Osteocyte (in vitro differentiated cells): ENCODE measurements around the gene MED16. TPM values are rescaled to one million over a fixed set of nuclear protein-coding genes. Genes with fewer than 3 reads are reported as not detected.
A peak's percentile ranks its signal among the peaks of the same experiment; 100 is the strongest.

Experiments
- DNase-seq: peaks from one replicate; pipeline ENCODE4 v3.0.0; 2021; ENCODE audit warnings: mixed read lengths; ENCODE audit not compliant: unreplicated experiment; ENCODE audit errors: extremely low spot score
- H3K27ac Mint-ChIP-seq: one replicate; pipeline ENCODE4 v1.8.0; 2021; ENCODE audit warnings: mild to moderate bottlenecking, mixed read lengths; ENCODE audit not compliant: unreplicated experiment
- H3K27me3 Mint-ChIP-seq: one replicate; pipeline ENCODE4 v1.8.0; 2021; ENCODE audit warnings: mixed read lengths; ENCODE audit not compliant: unreplicated experiment
- H3K36me3 Mint-ChIP-seq: one replicate; pipeline ENCODE4 v1.8.0; 2021; ENCODE audit warnings: mixed read lengths; ENCODE audit not compliant: unreplicated experiment
- H3K4me1 Mint-ChIP-seq: one replicate; pipeline ENCODE4 v1.8.0; 2021; ENCODE audit warnings: mixed read lengths; ENCODE audit not compliant: unreplicated experiment
- H3K4me3 Mint-ChIP-seq: one replicate; pipeline ENCODE4 v1.8.0; 2021; ENCODE audit warnings: mild to moderate bottlenecking, moderate library complexity, mixed read lengths; ENCODE audit not compliant: unreplicated experiment
- H3K9me3 Mint-ChIP-seq: one replicate; pipeline ENCODE4 v1.8.0; 2021; ENCODE audit warnings: mixed read lengths; ENCODE audit not compliant: unreplicated experiment
- CTCF ChIP-seq: fragments of 200-600 bp; sonication (generic); IDR thresholded peaks from 2 replicates; pipeline ENCODE4 v1.5.0; 2021; ENCODE audit warnings: antibody characterized with exemption, mild to moderate bottlenecking, moderate library complexity
- total RNA-seq: library from RNA; stranded (reverse); gene quantifications from 2 replicates; pipeline ENCODE4 v1.2.1, GENCODE V29; 2021

MED16 gene
- total RNA-seq, 1 donor from 2014 or later, result 72.3 TPM

DNA sequence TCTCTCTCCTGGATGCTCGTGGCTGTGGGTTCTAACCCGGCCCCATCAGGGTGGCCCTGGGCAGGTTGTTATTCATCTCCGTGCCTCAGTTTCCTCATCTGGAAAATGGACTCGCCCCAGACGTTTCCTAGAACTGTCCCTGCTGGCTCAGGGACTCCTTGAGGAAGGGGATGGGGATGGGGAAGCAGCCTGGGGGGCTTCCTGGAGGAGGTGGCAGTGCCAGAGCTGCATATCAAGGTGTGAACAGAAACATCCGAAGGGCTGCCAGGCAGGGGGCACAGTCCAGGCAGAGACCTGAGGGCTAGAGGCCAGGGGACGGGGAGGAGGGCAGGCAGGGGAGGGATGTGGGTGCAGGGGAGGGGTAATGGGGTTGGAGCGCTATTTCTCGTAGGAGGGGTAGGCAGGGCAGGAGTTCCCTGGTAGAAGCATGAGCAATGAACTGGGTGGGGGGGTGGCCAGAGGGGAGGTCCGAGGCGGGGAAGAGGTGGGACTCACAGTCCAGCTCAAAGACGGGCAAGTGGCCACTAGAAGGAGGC is 44.5 kb downstream of the MED16 start:
- H3K36me3 Mint-ChIP-seq, result no peaks in the 10 kb centered on the region
- no peak overlapping the region for H3K27ac Mint-ChIP-seq
- no peaks in the 10 kb centered on the region for H3K9me3 Mint-ChIP-seq
- no peak for DNase-seq
- H3K27me3 Mint-ChIP-seq, result no peaks in the 10 kb centered on the region
- TF ChIP-seq CTCF, result no peak
- H3K4me1 Mint-ChIP-seq, result peaks cover 29% of the 10 kb centered on the region
- no peak overlapping the region for H3K4me3 Mint-ChIP-seq

DNA sequence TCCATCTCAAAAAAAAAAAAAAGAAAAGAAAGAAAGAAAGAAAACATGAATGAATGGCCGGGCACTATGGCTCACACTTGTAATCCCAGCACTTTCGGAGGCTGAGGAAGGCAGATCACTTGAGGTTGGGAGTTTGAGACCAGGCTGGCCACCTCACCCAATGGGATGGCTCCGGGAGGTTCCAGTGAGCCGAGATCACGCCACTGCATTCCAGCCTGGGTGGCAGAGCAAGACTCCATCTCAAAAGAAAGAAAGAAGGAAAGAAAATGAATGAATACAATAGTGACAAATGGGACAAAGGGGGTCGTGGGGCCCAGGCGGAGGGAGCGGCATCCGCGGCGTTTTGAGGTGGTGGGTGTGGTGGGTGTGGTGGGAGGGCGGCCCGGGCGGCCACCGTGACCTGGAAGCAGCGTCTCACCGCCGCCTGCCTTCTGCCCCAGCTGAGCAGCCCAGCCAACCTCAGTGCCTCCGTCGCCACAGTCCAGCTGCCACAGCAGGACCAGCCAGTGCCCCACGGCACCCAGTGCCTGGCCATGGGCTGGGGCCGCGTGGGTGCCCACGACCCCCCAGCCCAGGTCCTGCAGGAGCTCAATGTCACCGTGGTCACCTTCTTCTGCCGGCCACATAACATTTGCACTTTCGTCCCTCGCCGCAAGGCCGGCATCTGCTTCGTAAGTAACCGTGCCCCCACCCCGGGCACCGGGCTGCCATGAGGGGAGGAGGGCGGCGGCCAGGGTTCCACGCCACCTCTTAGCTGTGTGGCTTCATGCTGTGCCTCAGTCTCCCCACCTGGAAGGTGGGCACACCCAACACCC is 47.1 kb downstream of the MED16 start:
- no peaks in the 10 kb centered on the region for H3K9me3 Mint-ChIP-seq
- peaks cover 28% of the 10 kb centered on the region for H3K4me1 Mint-ChIP-seq
- H3K27me3 Mint-ChIP-seq, result peaks cover 3% of the 10 kb centered on the region
- no peak for TF ChIP-seq CTCF
- H3K36me3 Mint-ChIP-seq, result no peaks in the 10 kb centered on the region
- no peak overlapping the region for H3K4me3 Mint-ChIP-seq
- DNase-seq, result no peak
- H3K27ac Mint-ChIP-seq, result peak overlapping the region; percentile 31

GRCh38 chr19:844546-844971 is 48.4 kb downstream of the MED16 start:
- H3K36me3 Mint-ChIP-seq, result no peaks in the 10 kb centered on the region
- no peak overlapping the region for H3K4me3 Mint-ChIP-seq
- TF ChIP-seq CTCF, result no peak
- H3K4me1 Mint-ChIP-seq, result peaks cover 22% of the 10 kb centered on the region
- no peak for DNase-seq
- H3K27me3 Mint-ChIP-seq, result peaks cover 3% of the 10 kb centered on the region
- H3K27ac Mint-ChIP-seq, result no peak overlapping the region
- H3K9me3 Mint-ChIP-seq, result no peaks in the 10 kb centered on the region

GRCh38 chr19:843836-844545 is 49.0 kb downstream of the MED16 start:
- H3K4me3 Mint-ChIP-seq, result no peak overlapping the region
- peaks cover 3% of the 10 kb centered on the region for H3K27me3 Mint-ChIP-seq
- H3K36me3 Mint-ChIP-seq, result no peaks in the 10 kb centered on the region
- no peak for TF ChIP-seq CTCF
- H3K27ac Mint-ChIP-seq, result no peak overlapping the region
- no peak for DNase-seq
- H3K9me3 Mint-ChIP-seq, result no peaks in the 10 kb centered on the region
- peaks cover 21% of the 10 kb centered on the region for H3K4me1 Mint-ChIP-seq
